ENCODE measurements around the gene C3orf22. TPM values are rescaled to one million over a fixed set of nuclear protein-coding genes. Genes with fewer than 3 reads are reported as not detected.

The C3orf22 gene
- total and polyA plus RNA-seq, 9 of the 15 experiments (the other 6 are each of a cell fraction or from before 2014, with no cell fraction given): not detected

DNA sequence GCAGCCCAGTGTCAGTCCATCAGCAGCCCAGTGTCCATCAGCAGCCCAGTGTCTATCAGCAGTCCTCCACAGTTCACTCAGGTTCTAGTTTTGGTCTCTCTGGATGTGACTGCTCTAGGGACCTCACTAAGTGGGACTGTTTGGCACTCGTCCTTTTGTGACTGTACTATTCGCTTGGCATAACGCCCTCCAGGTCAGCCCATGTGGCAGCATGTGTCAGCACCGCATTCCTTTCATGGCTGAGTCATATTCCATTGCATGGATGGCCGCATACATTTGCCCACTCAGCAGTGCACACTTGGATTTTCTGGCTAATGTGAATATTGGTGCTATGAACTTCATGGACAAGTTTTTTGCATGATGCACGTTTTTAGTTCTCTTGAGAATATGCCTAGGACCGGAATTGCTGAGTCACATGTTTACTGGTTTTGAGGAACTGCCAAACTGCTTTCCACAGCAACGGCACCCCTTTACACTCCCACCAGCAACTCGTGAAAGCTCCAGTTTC is 18.3 kb downstream of the C3orf22 start (continued):
- TF ChIP-seq MGA (IDR thresholded peaks at IDR 0.05): peak; percentile 94
- TF ChIP-seq EP400 (IDR thresholded peaks at IDR 0.05): peak; percentile 28; the same call in 1 of the 2 replicates
- TF ChIP-seq ZNF232 (CRISPR knock-in tag; IDR thresholded peaks at IDR 0.05): 0 out of 2 replicates have a peak, but pooled peaks have one; percentile 46
- TF ChIP-seq, protein P1, sequence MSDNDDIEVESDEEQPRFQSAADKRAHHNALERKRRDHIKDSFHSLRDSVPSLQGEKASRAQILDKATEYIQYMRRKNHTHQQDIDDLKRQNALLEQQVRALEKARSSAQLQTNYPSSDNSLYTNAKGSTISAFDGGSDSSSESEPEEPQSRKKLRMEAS (CRISPR knock-in tag; IDR thresholded peaks at IDR 0.05): peak; percentile 63; the same call in 1 of the 2 replicates
- peak; percentile 46; the same call in 1 of the 2 replicates for TF ChIP-seq LEF1 (IDR thresholded peaks at IDR 0.05)
- TF ChIP-seq, protein P2, sequence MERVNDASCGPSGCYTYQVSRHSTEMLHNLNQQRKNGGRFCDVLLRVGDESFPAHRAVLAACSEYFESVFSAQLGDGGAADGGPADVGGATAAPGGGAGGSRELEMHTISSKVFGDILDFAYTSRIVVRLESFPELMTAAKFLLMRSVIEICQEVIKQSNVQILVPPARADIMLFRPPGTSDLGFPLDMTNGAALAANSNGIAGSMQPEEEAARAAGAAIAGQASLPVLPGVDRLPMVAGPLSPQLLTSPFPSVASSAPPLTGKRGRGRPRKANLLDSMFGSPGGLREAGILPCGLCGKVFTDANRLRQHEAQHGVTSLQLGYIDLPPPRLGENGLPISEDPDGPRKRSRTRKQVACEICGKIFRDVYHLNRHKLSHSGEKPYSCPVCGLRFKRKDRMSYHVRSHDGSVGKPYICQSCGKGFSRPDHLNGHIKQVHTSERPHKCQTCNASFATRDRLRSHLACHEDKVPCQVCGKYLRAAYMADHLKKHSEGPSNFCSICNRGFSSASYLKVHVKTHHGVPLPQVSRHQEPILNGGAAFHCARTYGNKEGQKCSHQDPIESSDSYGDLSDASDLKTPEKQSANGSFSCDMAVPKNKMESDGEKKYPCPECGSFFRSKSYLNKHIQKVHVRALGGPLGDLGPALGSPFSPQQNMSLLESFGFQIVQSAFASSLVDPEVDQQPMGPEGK (CRISPR knock-in tag; IDR thresholded peaks at IDR 0.05; ENCODE audit: borderline replicate concordance): no peak
- TF ChIP-seq SPI1 (IDR thresholded peaks at IDR 0.05; ENCODE audit: borderline replicate concordance, low read depth, low read length): peak; percentile 87
- TF ChIP-seq, protein P3, sequence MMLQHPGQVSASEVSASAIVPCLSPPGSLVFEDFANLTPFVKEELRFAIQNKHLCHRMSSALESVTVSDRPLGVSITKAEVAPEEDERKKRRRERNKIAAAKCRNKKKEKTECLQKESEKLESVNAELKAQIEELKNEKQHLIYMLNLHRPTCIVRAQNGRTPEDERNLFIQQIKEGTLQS (IDR thresholded peaks at IDR 0.05): peak; percentile 44
- TF ChIP-seq, protein P3 (CRISPR knock-in tag; conservative IDR thresholded peaks at IDR 0.05): no peak
- TF ChIP-seq JUND (IDR thresholded peaks at IDR 0.05; ENCODE audit: borderline replicate concordance, low read depth, low read length): 0 out of 2 replicates have a peak, but pooled peaks have one; percentile 9
- peak; percentile 74; the same call in 1 of the 3 replicates for TF ChIP-seq JUND (tag; IDR thresholded peaks at IDR 0.05; ENCODE audit: borderline replicate concordance, low read depth, low read length)
- TF ChIP-seq ZNF311 (CRISPR knock-in tag; IDR thresholded peaks at IDR 0.05): 0 out of 2 replicates have a peak, but pooled peaks have one; percentile 12
- peak; percentile 99 for TF ChIP-seq ZNF316 (IDR thresholded peaks at IDR 0.05)
- no peak for TF ChIP-seq HDAC8 (tag; IDR thresholded peaks at IDR 0.05)

All from K562 (cell line).